HFFc6 (cell line): ENCODE results near the gene C20orf173. TPM values are rescaled to one million over a fixed set of nuclear protein-coding genes. Genes with fewer than 3 reads are reported as not detected.

Source experiments
- DNase-seq: peaks from one replicate; pipeline ENCODE4 v3.0.0-alpha.2; 2018
- H3K27ac Mint-ChIP-seq: 2 replicates; pipeline ENCODE4 v1.8.0; 2020; ENCODE audit warnings: mild to moderate bottlenecking, mixed read lengths
- H3K27me3 Mint-ChIP-seq: 2 replicates; pipeline ENCODE4 v1.8.0; 2021; ENCODE audit warnings: mild to moderate bottlenecking, moderate library complexity, mixed read lengths; ENCODE audit not compliant: insufficient read depth
- H3K36me3 Mint-ChIP-seq: 2 replicates; pipeline ENCODE4 v1.8.0; 2021; ENCODE audit warnings: low read depth, mixed read lengths
- H3K4me1 Mint-ChIP-seq: 2 replicates; pipeline ENCODE4 v1.8.0; 2020; ENCODE audit warnings: low read depth, mixed read lengths
- H3K4me3 Mint-ChIP-seq: 2 replicates; pipeline ENCODE4 v1.8.0; 2020; ENCODE audit warnings: mild to moderate bottlenecking, moderate library complexity, mixed read lengths
- H3K9me3 Mint-ChIP-seq: 2 replicates; pipeline ENCODE4 v1.8.0; 2020; ENCODE audit warnings: mild to moderate bottlenecking, mixed read lengths
- CTCF ChIP-seq: fragments of 200-600 bp; sonication (generic); IDR thresholded peaks from 2 replicates; pipeline ENCODE4 v1.5.0; 2021; ENCODE audit warnings: antibody characterized with exemption, mild to moderate bottlenecking
- total RNA-seq, 6 experiments: library from RNA; stranded (reverse); fragmentation: NEBNext Ultra II Directional; extraction: Animal tissue kit (Norgen Biotek cat#: 25700); gene quantifications; 2 replicates in 1 of 6; 3 replicates in 5 of 6; pipeline ENCODE4 v1.2.3, GENCODE V29; 2021

Gene C20orf173
- total RNA-seq, 6 experiments from 2014 or later: not detected

GRCh38 chr20:35499271-35499670 lies 30.2 kb downstream of the C20orf173 start:
- Mint-ChIP-seq H3K27me3 (peaks cover 5% of the 10 kb centered on the region), H3K4me3 (no peak overlapping the region), H3K4me1 (no peaks in the 10 kb centered on the region), H3K36me3 (peaks cover 44% of the 10 kb centered on the region), H3K27ac (no peak overlapping the region), H3K9me3 (no peaks in the 10 kb centered on the region)
- no peak for DNase-seq
- TF ChIP-seq CTCF: no peak

- peaks cover 1% of the 10 kb centered on the region for H3K27me3 Mint-ChIP-seq
- no peak for TF ChIP-seq CTCF
- H3K36me3 Mint-ChIP-seq: peaks cover 36% of the 10 kb centered on the region
- H3K9me3 Mint-ChIP-seq: no peaks in the 10 kb centered on the region
- no peak overlapping the region for H3K27ac Mint-ChIP-seq
- H3K4me1 Mint-ChIP-seq: no peaks in the 10 kb centered on the region
- H3K4me3 Mint-ChIP-seq: no peak overlapping the region
- DNase-seq: no peak
Observed at GRCh38 chr20:35497780-35498189, 31.7 kb downstream of the C20orf173 start.

GRCh38 chr20:35497320-35497719 lies 32.1 kb downstream of the C20orf173 start:
- H3K27ac Mint-ChIP-seq: no peak overlapping the region
- peaks cover 34% of the 10 kb centered on the region for H3K36me3 Mint-ChIP-seq
- no peaks in the 10 kb centered on the region for H3K9me3 Mint-ChIP-seq
- TF ChIP-seq CTCF: no peak
- DNase-seq: no peak
- no peaks in the 10 kb centered on the region for H3K4me1 Mint-ChIP-seq
- H3K27me3 Mint-ChIP-seq: no peaks in the 10 kb centered on the region; the same call in 1 of the 2 replicates
- no peak overlapping the region for H3K4me3 Mint-ChIP-seq

- Mint-ChIP-seq H3K4me3 (no peak overlapping the region), H3K9me3 (no peaks in the 10 kb centered on the region), H3K36me3 (peaks cover 36% of the 10 kb centered on the region), H3K27ac (no peak overlapping the region), H3K4me1 (no peaks in the 10 kb centered on the region), H3K27me3 (no peaks in the 10 kb centered on the region; the same call in 1 of the 2 replicates)
- DNase-seq: no peak
- no peak for TF ChIP-seq CTCF
Observed at GRCh38 chr20:35496481-35496880, 33.0 kb downstream of the C20orf173 start.

- Mint-ChIP-seq H3K27ac (no peak overlapping the region), H3K4me1 (no peaks in the 10 kb centered on the region), H3K27me3 (no peaks in the 10 kb centered on the region; the same call in 1 of the 2 replicates), H3K4me3 (no peak overlapping the region), H3K9me3 (no peaks in the 10 kb centered on the region), H3K36me3 (peaks cover 39% of the 10 kb centered on the region)
- no peak for DNase-seq
- no peak for TF ChIP-seq CTCF
Observed at GRCh38 chr20:35492352-35492751, 37.1 kb downstream of the C20orf173 start.

GRCh38 chr20:35491823-35492222 lies 37.6 kb downstream of the C20orf173 start:
- H3K9me3 Mint-ChIP-seq: no peaks in the 10 kb centered on the region
- no peak overlapping the region for H3K4me3 Mint-ChIP-seq
- no peaks in the 10 kb centered on the region; the same call in 1 of the 2 replicates for H3K27me3 Mint-ChIP-seq
- no peaks in the 10 kb centered on the region for H3K4me1 Mint-ChIP-seq
- TF ChIP-seq CTCF: no peak
- peaks cover 39% of the 10 kb centered on the region for H3K36me3 Mint-ChIP-seq
- no peak for DNase-seq
- H3K27ac Mint-ChIP-seq: no peak overlapping the region
